ENCODE measurements around the gene VILL. TPM values are rescaled to one million over a fixed set of nuclear protein-coding genes. Genes with fewer than 3 reads are reported as not detected.

Gene VILL
- total and polyA plus RNA-seq, 4 donors, result 10.2 to 32.3 (median 22.5) TPM

- no peak for DNase-seq
- H3K36me3 ChIP-seq (ENCODE audit: control insufficient read depth in 4 of 4, insufficient read depth in 4 of 4, low read length in 4 of 4), result peaks cover 3 to 28% (median 21%) of the 10 kb centered on the region in 4 donors
- 90 to 97% methylated on average over 10 of the region's 10 CpGs for WGBS, 2 donors
These were observed 29.2 kb downstream of the VILL start for GRCh38 chr3:38019658-38020341.

GRCh38 chr3:38020342-38020726 lies 29.7 kb downstream of the VILL start:
- no peaks in the 10 kb centered on the region for H3K27me3 ChIP-seq (ENCODE audit: control insufficient read depth in 3 of 3, insufficient read depth in 3 of 3, low read length in 2 of 3)
- WGBS, 2 donors, result 85 to 93% methylated on average over 3 of the region's 3 CpGs
- H3K36me3 ChIP-seq (ENCODE audit: control insufficient read depth in 4 of 4, insufficient read depth in 4 of 4, low read length in 4 of 4), result peaks cover 3 to 28% (median 16%) of the 10 kb centered on the region in 4 donors

More at GRCh38 chr3:38019658-38020341, 29.2 kb downstream of the VILL start:
- TF ChIP-seq CTCF (IDR thresholded peaks at IDR 0.05; ENCODE audit: control extremely low read depth, extremely low read depth), result no peak
- peaks cover 0 to 17% (median 6%) of the 10 kb centered on the region in 5 donors for H3K4me1 ChIP-seq (ENCODE audit: control insufficient read depth in 5 of 5, insufficient read depth in 5 of 5, low read length in 5 of 5)
- H3K9me3 ChIP-seq (ENCODE audit: control insufficient read depth in 4 of 4, insufficient read depth in 3 of 4, low read length in 3 of 4), result peaks cover 0 to 9% (median 0%) of the 10 kb centered on the region in 4 donors
- no peaks in the 10 kb centered on the region for H3K27me3 ChIP-seq (ENCODE audit: control insufficient read depth in 3 of 3, insufficient read depth in 3 of 3, low read length in 2 of 3)
- no peak overlapping the region for H3K27ac ChIP-seq (ENCODE audit: low read depth in 1 of 2, low read length in 1 of 2)
- no peak overlapping the region for H3K9ac ChIP-seq (ENCODE audit: insufficient read depth in 1 of 2, low read length in 2 of 2)
- no peak for ATAC-seq (ENCODE audit: insufficient read depth, low FRiP score)
- no peak overlapping the region for H3K4me3 ChIP-seq

DNA sequence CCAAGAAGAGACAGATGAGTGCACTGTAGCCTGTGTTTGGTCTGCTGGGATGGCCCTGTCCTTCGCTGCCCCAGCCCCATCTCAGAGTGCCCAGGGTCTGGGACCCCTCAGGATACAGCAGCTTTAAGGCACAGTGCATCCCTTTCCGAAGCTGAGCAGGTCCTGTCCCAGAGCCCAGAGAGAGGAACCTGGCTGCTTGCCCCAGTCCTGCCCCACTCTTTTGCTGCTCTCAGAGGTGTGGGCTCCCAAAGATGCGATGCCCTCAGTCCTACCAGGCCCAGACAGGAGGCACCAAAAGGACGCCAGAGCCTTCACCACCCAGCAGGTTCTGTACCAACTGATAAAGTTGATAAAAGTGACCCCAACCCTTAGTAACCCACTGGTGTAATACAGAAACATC lies 30.6 kb downstream of the VILL start:
- Histone ChIP-seq H3K4me1 (ENCODE audit: control insufficient read depth in 5 of 5, insufficient read depth in 5 of 5, low read length in 5 of 5) (peaks cover 0 to 18% (median 10%) of the 10 kb centered on the region in 5 donors), H3K9ac (ENCODE audit: insufficient read depth in 1 of 2, low read length in 2 of 2) (no peak overlapping the region), H3K27ac (ENCODE audit: low read depth in 1 of 2, low read length in 1 of 2) (no peak overlapping the region), H3K36me3 (ENCODE audit: control insufficient read depth in 4 of 4, insufficient read depth in 4 of 4, low read length in 4 of 4) (peaks cover 0 to 22% (median 7%) of the 10 kb centered on the region in 4 donors), H3K9me3 (ENCODE audit: control insufficient read depth in 4 of 4, insufficient read depth in 3 of 4, low read length in 3 of 4) (peaks cover 0 to 9% (median 0%) of the 10 kb centered on the region in 4 donors), H3K4me3 (no peak overlapping the region), H3K27me3 (ENCODE audit: control insufficient read depth in 3 of 3, insufficient read depth in 3 of 3, low read length in 2 of 3) (no peaks in the 10 kb centered on the region)
- ATAC-seq (ENCODE audit: insufficient read depth, low FRiP score) (no peak), DNase-seq (no peak)
- 77 to 97% methylated on average over 4 of the region's 4 CpGs for WGBS, 2 donors
- TF ChIP-seq CTCF (IDR thresholded peaks at IDR 0.05; ENCODE audit: control extremely low read depth, extremely low read depth), result no peak

More at GRCh38 chr3:38020342-38020726, 29.7 kb downstream of the VILL start:
- DNase-seq (no peak), ATAC-seq (ENCODE audit: insufficient read depth, low FRiP score) (no peak)
- TF ChIP-seq CTCF (IDR thresholded peaks at IDR 0.05; ENCODE audit: control extremely low read depth, extremely low read depth), result no peak
- Histone ChIP-seq H3K9me3 (ENCODE audit: control insufficient read depth in 4 of 4, insufficient read depth in 3 of 4, low read length in 3 of 4) (peaks cover 0 to 9% (median 0%) of the 10 kb centered on the region in 4 donors), H3K27ac (ENCODE audit: low read depth in 1 of 2, low read length in 1 of 2) (no peak overlapping the region), H3K4me3 (no peak overlapping the region), H3K9ac (ENCODE audit: insufficient read depth in 1 of 2, low read length in 2 of 2) (no peak overlapping the region), H3K4me1 (ENCODE audit: control insufficient read depth in 5 of 5, insufficient read depth in 5 of 5, low read length in 5 of 5) (peaks cover 0 to 17% (median 6%) of the 10 kb centered on the region in 5 donors)

Measured in lung (tissue), 12 donors.